Measurements from ENCODE around the gene KIAA1755. TPM values are rescaled to one million over a fixed set of nuclear protein-coding genes. Genes with fewer than 3 reads are reported as not detected.

Gene KIAA1755
- total RNA-seq, 1 donor from 2014 or later = 1.6 TPM

GRCh38 chr20:38239441-38239840 is 21.1 kb downstream of the KIAA1755 start:
- Mint-ChIP-seq H3K4me3 (ENCODE audit: unreplicated experiment) (no peak overlapping the region), H3K9me3 (ENCODE audit: unreplicated experiment) (peaks cover 6% of the 10 kb centered on the region), H3K36me3 (ENCODE audit: unreplicated experiment) (no peaks in the 10 kb centered on the region), H3K4me1 (ENCODE audit: low read depth, unreplicated experiment) (no peaks in the 10 kb centered on the region), H3K27ac (ENCODE audit: unreplicated experiment) (no peak overlapping the region), H3K27me3 (ENCODE audit: unreplicated experiment) (no peaks in the 10 kb centered on the region)
- TF ChIP-seq CTCF (IDR thresholded peaks at IDR 0.05; ENCODE audit: partially characterized antibody, unreplicated experiment) = no peak
- DNase-seq = no peak

GRCh38 chr20:38238829-38239228 is 21.7 kb downstream of the KIAA1755 start:
- DNase-seq = no peak
- H3K9me3 Mint-ChIP-seq (ENCODE audit: unreplicated experiment) = peaks cover 6% of the 10 kb centered on the region
- H3K27me3 Mint-ChIP-seq (ENCODE audit: unreplicated experiment) = no peaks in the 10 kb centered on the region
- no peaks in the 10 kb centered on the region for H3K36me3 Mint-ChIP-seq (ENCODE audit: unreplicated experiment)
- no peak overlapping the region for H3K27ac Mint-ChIP-seq (ENCODE audit: unreplicated experiment)
- H3K4me3 Mint-ChIP-seq (ENCODE audit: unreplicated experiment) = no peak overlapping the region
- H3K4me1 Mint-ChIP-seq (ENCODE audit: low read depth, unreplicated experiment) = no peaks in the 10 kb centered on the region
- no peak for TF ChIP-seq CTCF (IDR thresholded peaks at IDR 0.05; ENCODE audit: partially characterized antibody, unreplicated experiment)

GRCh38 chr20:38237381-38237780 is 23.2 kb downstream of the KIAA1755 start:
- H3K4me1 Mint-ChIP-seq (ENCODE audit: low read depth, unreplicated experiment) = no peaks in the 10 kb centered on the region
- no peak overlapping the region for H3K27ac Mint-ChIP-seq (ENCODE audit: unreplicated experiment)
- H3K27me3 Mint-ChIP-seq (ENCODE audit: unreplicated experiment) = no peaks in the 10 kb centered on the region
- H3K4me3 Mint-ChIP-seq (ENCODE audit: unreplicated experiment) = no peak overlapping the region
- H3K9me3 Mint-ChIP-seq (ENCODE audit: unreplicated experiment) = peaks cover 4% of the 10 kb centered on the region
- DNase-seq = no peak
- H3K36me3 Mint-ChIP-seq (ENCODE audit: unreplicated experiment) = no peaks in the 10 kb centered on the region
- TF ChIP-seq CTCF (IDR thresholded peaks at IDR 0.05; ENCODE audit: partially characterized antibody, unreplicated experiment) = no peak

DNA sequence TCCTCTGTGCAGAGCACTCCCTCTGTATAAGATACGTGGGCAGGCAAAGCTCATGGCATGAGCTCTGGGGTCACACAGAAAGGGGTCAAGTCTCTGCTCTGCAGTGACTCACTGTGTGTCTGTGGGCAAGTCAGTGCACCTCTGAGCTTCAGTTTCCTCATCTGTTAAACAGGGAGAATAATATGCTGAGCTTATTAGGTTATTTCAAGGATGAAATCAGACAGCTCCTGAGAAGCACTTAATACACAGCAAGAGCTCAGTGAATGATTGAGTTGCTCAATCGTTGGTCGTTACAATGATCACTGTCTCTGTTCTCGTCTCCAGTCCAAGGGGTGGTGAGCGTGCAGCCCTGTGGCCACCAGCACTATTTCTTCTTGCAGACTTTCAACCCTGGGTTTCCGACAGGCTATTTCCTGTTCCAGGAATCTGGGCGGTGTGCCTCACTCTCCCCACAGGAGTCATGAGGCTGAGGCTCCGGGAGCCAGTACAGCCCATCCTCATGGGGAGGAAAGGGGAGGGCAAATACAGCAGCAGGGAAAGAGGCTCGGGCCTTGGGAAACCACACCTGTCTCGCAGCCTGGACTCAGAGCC is 28.9 kb downstream of the KIAA1755 start:
- Mint-ChIP-seq H3K4me1 (ENCODE audit: low read depth, unreplicated experiment) (no peaks in the 10 kb centered on the region), H3K27ac (ENCODE audit: unreplicated experiment) (no peak overlapping the region), H3K36me3 (ENCODE audit: unreplicated experiment) (no peaks in the 10 kb centered on the region), H3K9me3 (ENCODE audit: unreplicated experiment) (no peaks in the 10 kb centered on the region), H3K4me3 (ENCODE audit: unreplicated experiment) (no peak overlapping the region), H3K27me3 (ENCODE audit: unreplicated experiment) (no peaks in the 10 kb centered on the region)
- DNase-seq = no peak
- no peak for TF ChIP-seq CTCF (IDR thresholded peaks at IDR 0.05; ENCODE audit: partially characterized antibody, unreplicated experiment)

DNA sequence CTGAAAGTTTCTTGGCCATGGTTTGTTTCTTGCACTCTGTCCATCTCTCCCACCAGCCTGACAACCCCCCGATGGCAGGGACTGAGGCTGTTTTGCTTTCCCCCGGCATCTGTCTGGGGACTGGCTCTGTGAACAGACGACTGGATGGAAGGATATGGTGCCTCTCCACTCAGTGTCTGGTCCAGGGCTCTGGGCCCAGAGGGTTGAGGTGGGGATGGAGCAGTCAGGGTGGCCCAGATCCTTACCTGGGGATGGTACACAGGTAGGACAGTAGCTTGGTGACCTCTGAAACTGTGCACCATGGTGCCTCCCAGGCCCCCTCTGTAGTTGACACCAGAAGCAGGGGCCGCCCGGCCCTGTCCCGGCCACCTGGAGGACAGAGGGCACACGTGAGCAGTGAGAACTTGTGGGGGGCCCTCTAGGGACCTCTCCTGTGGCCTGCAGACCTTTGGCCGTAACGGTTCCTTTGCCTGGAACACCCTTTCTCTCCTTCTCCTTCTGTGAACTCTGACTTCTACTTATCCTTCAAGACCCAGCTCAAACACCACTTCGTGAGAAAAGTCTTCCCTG is 29.5 kb downstream of the KIAA1755 start:
- H3K4me3 Mint-ChIP-seq (ENCODE audit: unreplicated experiment) = no peak overlapping the region
- H3K27me3 Mint-ChIP-seq (ENCODE audit: unreplicated experiment) = no peaks in the 10 kb centered on the region
- no peaks in the 10 kb centered on the region for H3K4me1 Mint-ChIP-seq (ENCODE audit: low read depth, unreplicated experiment)
- no peak for TF ChIP-seq CTCF (IDR thresholded peaks at IDR 0.05; ENCODE audit: partially characterized antibody, unreplicated experiment)
- no peaks in the 10 kb centered on the region for H3K9me3 Mint-ChIP-seq (ENCODE audit: unreplicated experiment)
- DNase-seq = no peak
- H3K27ac Mint-ChIP-seq (ENCODE audit: unreplicated experiment) = no peak overlapping the region
- H3K36me3 Mint-ChIP-seq (ENCODE audit: unreplicated experiment) = no peaks in the 10 kb centered on the region
